PFSK-1 (cell line): Measurements from ENCODE around the gene IMPA2.

Experiments
- FOXP2 ChIP-seq: optimal IDR thresholded peaks from 2 replicates; pipeline ENCODE3; 2011; ENCODE audit warnings: borderline replicate concordance, control low read depth, inconsistent platforms; ENCODE audit not compliant: insufficient read depth; ENCODE audit errors: extremely low read length, extremely low read depth
- POLR2AphosphoS5 ChIP-seq: IDR thresholded peaks from 2 replicates; pipeline ENCODE4 v1.6.1; 2012; ENCODE audit warnings: low read depth, mild to moderate bottlenecking, control low read depth, low read length, moderate library complexity
- REST ChIP-seq, 2 experiments: IDR thresholded peaks; 2 replicates each; pipeline versions ENCODE4 v1.6.1 to v1.8.0; 2011 to 2012; ENCODE audit warnings: low read depth in 2 of 2, low read length in 2 of 2, control low read depth in 1 of 2, inconsistent platforms in 1 of 2, mild to moderate bottlenecking in 1 of 2, moderate library complexity in 1 of 2; ENCODE audit not compliant: insufficient read depth in 1 of 2
- SIN3A ChIP-seq: IDR thresholded peaks from 2 replicates; pipeline ENCODE4 v1.6.1; 2012; ENCODE audit warnings: mild to moderate bottlenecking, low read length, moderate library complexity, borderline replicate concordance; ENCODE audit not compliant: insufficient read depth
- TAF1 ChIP-seq: IDR thresholded peaks from 2 replicates; pipeline ENCODE4 v1.6.1; 2012; ENCODE audit warnings: low read length, control low read depth, borderline replicate concordance; ENCODE audit not compliant: insufficient read depth

Gene IMPA2

GRCh38 chr18:11955239-11956029 is 25.9 kb upstream of the IMPA2 start:
- TF ChIP-seq FOXP2 (no peak), TAF1 (no peak), SIN3A (no peak), REST (IDR thresholded peaks at IDR 0.05; ENCODE audit: insufficient read depth in 1 of 2, low read depth in 2 of 2, low read length in 2 of 2) (no peak), POLR2AphosphoS5 (no peak)

- no peak for TF ChIP-seq POLR2AphosphoS5
- TF ChIP-seq REST (IDR thresholded peaks at IDR 0.05; ENCODE audit: insufficient read depth in 1 of 2, low read depth in 2 of 2, low read length in 2 of 2), result no peak
- TF ChIP-seq FOXP2, result no peak
- TF ChIP-seq SIN3A, result no peak
- TF ChIP-seq TAF1, result no peak
Observed at GRCh38 chr18:11956371-11957308, 24.7 kb upstream of the IMPA2 start.

- TF ChIP-seq REST (IDR thresholded peaks at IDR 0.05; ENCODE audit: insufficient read depth in 1 of 2, low read depth in 2 of 2, low read length in 2 of 2) (no peak), POLR2AphosphoS5 (no peak), FOXP2 (no peak)
Observed at GRCh38 chr18:11957636-11958035, 23.7 kb upstream of the IMPA2 start.

- TF ChIP-seq TAF1 (no peak), SIN3A (no peak), REST (IDR thresholded peaks at IDR 0.05; ENCODE audit: insufficient read depth in 1 of 2, low read depth in 2 of 2, low read length in 2 of 2) (no peak), POLR2AphosphoS5 (no peak), FOXP2 (no peak)
Observed at GRCh38 chr18:11960743-11961380, 20.4 kb upstream of the IMPA2 start.
